ENCODE data around the gene STK35.

DNA sequence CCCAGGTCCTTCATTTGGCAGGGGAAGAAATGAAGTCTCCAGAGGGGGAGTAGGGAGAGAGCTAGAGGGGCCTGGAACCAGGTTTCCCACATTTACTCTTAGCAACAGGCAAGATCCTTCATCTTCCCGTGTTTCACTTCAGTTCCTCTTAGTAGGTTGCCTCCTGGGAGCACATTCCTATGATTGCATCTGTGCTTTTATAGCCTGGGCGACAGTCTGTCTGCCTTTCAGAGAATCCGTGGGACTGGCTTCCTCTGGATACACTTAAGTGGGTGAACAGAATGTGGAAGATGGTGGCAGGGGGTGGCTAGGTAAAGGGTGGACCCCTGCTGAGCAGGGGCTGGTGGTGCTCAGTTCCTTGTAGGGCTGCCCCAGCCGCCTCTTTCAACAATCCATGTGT lies 33.4 kb downstream of the STK35 start:
- TF ChIP-seq, protein P1, sequence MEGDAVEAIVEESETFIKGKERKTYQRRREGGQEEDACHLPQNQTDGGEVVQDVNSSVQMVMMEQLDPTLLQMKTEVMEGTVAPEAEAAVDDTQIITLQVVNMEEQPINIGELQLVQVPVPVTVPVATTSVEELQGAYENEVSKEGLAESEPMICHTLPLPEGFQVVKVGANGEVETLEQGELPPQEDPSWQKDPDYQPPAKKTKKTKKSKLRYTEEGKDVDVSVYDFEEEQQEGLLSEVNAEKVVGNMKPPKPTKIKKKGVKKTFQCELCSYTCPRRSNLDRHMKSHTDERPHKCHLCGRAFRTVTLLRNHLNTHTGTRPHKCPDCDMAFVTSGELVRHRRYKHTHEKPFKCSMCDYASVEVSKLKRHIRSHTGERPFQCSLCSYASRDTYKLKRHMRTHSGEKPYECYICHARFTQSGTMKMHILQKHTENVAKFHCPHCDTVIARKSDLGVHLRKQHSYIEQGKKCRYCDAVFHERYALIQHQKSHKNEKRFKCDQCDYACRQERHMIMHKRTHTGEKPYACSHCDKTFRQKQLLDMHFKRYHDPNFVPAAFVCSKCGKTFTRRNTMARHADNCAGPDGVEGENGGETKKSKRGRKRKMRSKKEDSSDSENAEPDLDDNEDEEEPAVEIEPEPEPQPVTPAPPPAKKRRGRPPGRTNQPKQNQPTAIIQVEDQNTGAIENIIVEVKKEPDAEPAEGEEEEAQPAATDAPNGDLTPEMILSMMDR (conservative IDR thresholded peaks at IDR 0.05; ENCODE audit: low read depth in 2 of 2), result no peak
- TF ChIP-seq EZH2 (IDR thresholded peaks at IDR 0.05; ENCODE audit: low read depth, unreplicated experiment), result no peak
- no peak for TF ChIP-seq POLR2AphosphoS5 (IDR thresholded peaks at IDR 0.05; ENCODE audit: low read depth)
- TF ChIP-seq EZH2phosphoT487 (IDR thresholded peaks at IDR 0.05; ENCODE audit: unreplicated experiment), result no peak
- no peak for TF ChIP-seq ZNF114 (CRISPR knock-in tag; IDR thresholded peaks at IDR 0.05)
- TF ChIP-seq CREB1 (CRISPR knock-in tag; IDR thresholded peaks at IDR 0.05; ENCODE audit: low read depth), result no peak
- no peak for TF ChIP-seq NANOG (IDR thresholded peaks at IDR 0.05; ENCODE audit: borderline replicate concordance)
- TF ChIP-seq, protein P2, sequence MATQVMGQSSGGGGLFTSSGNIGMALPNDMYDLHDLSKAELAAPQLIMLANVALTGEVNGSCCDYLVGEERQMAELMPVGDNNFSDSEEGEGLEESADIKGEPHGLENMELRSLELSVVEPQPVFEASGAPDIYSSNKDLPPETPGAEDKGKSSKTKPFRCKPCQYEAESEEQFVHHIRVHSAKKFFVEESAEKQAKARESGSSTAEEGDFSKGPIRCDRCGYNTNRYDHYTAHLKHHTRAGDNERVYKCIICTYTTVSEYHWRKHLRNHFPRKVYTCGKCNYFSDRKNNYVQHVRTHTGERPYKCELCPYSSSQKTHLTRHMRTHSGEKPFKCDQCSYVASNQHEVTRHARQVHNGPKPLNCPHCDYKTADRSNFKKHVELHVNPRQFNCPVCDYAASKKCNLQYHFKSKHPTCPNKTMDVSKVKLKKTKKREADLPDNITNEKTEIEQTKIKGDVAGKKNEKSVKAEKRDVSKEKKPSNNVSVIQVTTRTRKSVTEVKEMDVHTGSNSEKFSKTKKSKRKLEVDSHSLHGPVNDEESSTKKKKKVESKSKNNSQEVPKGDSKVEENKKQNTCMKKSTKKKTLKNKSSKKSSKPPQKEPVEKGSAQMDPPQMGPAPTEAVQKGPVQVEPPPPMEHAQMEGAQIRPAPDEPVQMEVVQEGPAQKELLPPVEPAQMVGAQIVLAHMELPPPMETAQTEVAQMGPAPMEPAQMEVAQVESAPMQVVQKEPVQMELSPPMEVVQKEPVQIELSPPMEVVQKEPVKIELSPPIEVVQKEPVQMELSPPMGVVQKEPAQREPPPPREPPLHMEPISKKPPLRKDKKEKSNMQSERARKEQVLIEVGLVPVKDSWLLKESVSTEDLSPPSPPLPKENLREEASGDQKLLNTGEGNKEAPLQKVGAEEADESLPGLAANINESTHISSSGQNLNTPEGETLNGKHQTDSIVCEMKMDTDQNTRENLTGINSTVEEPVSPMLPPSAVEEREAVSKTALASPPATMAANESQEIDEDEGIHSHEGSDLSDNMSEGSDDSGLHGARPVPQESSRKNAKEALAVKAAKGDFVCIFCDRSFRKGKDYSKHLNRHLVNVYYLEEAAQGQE (IDR thresholded peaks at IDR 0.05; ENCODE audit: unreplicated experiment), result no peak
- TF ChIP-seq ZNF331 (CRISPR knock-in tag; IDR thresholded peaks at IDR 0.05; ENCODE audit: low read depth), result no peak
- no peak for TF ChIP-seq JUNB (IDR thresholded peaks at IDR 0.05; ENCODE audit: unreplicated experiment)
